IMR-90 (cell line): Measurements from ENCODE around the gene PTPRU. TPM values are rescaled to one million over a fixed set of nuclear protein-coding genes. Genes with fewer than 3 reads are reported as not detected.

Experiments used
- ATAC-seq: fragments of 200-7000 bp; cut with Tn5 transposase; 2 replicates; pipeline ENCODE4 v1.9.1; 2020; ENCODE audit warnings: low read depth, mild to moderate bottlenecking, moderate library complexity
- BruUV-seq: library from RNA; stranded (reverse); fragments of 400-500 nt; replicated peaks from 2 replicates; lab custom pipeline; 2021; lab: Mats Ljungman, UMichigan
- CTCF ChIA-PET: fragments of 300-600 bp; formaldehyde crosslinking; extraction: SDS; loops from one replicate; lab custom pipeline; 2021; ENCODE audit warnings: antibody characterized with exemption; lab: Yijun Ruan, JAX
- POLR2A ChIA-PET: fragments of 300-600 bp; sonication (Branson Sonifier 250); formaldehyde crosslinking; loops from one replicate; lab custom pipeline; 2022; ENCODE audit warnings: antibody characterized with exemption; ENCODE audit not compliant: unreplicated experiment; lab: Charles Lee
- DNase-seq: peaks from one replicate; pipeline ENCODE4 v3.0.0; 2013
- H2AFZ ChIP-seq: replicated peaks from 2 replicates; pipeline ENCODE3; 2013; ENCODE audit warnings: low read length, mild to moderate bottlenecking; ENCODE audit not compliant: poor library complexity
- H2AK5ac ChIP-seq: 2 replicates; pipeline ENCODE4 v1.6.1; 2013; ENCODE audit warnings: low read depth, low read length, inconsistent platforms
- H2AK9ac ChIP-seq: replicated peaks from 2 replicates; pipeline ENCODE3; 2013; ENCODE audit warnings: mild to moderate bottlenecking, low read depth, low read length, moderate library complexity; ENCODE audit not compliant: poor library complexity
- H2BK120ac ChIP-seq: 2 replicates; pipeline ENCODE4 v1.6.1; 2013; ENCODE audit warnings: low read depth, low read length, inconsistent platforms
- H2BK15ac ChIP-seq: 3 replicates; pipeline ENCODE4 v1.6.1; 2013; ENCODE audit warnings: low read depth, low read length, inconsistent platforms
- H2BK20ac ChIP-seq: 2 replicates; pipeline ENCODE4 v1.6.1; 2013; ENCODE audit warnings: low read depth, mild to moderate bottlenecking, inconsistent platforms, low read length, moderate library complexity
- H2BK5ac ChIP-seq: 2 replicates; pipeline ENCODE4 v1.6.1; 2013; ENCODE audit warnings: mild to moderate bottlenecking, low read depth, low read length, inconsistent platforms; ENCODE audit not compliant: poor library complexity, severe bottlenecking
- H3K14ac ChIP-seq: replicated peaks from 2 replicates; pipeline ENCODE4 v1.6.1; 2013; ENCODE audit warnings: low read depth, low read length, inconsistent platforms
- H3K18ac ChIP-seq: 2 replicates; pipeline ENCODE4 v1.6.1; 2013; ENCODE audit warnings: low read depth, low read length, control low read depth
- H3K23ac ChIP-seq: 2 replicates; pipeline ENCODE4 v1.6.1; 2013; ENCODE audit warnings: low read depth, low read length, inconsistent platforms
- H3K27ac ChIP-seq: 2 replicates; pipeline ENCODE4 v1.5.1; 2013; ENCODE audit warnings: mild to moderate bottlenecking, control low read depth, low read length; ENCODE audit not compliant: insufficient read depth
- H3K27me3 ChIP-seq: 2 replicates; pipeline ENCODE4 v1.6.1; 2013; ENCODE audit warnings: low read length; ENCODE audit not compliant: control insufficient read depth, insufficient read depth
- H3K36me3 ChIP-seq: 2 replicates; pipeline ENCODE4 v1.6.1; 2013; ENCODE audit warnings: low read length, mixed read lengths; ENCODE audit not compliant: control insufficient read depth, insufficient read depth
- H3K4ac ChIP-seq: 2 replicates; pipeline ENCODE4 v1.6.1; 2013; ENCODE audit warnings: low read depth, low read length, inconsistent platforms
- H3K4me1 ChIP-seq: 2 replicates; pipeline ENCODE4 v1.6.1; 2013; ENCODE audit warnings: low read length, mixed read lengths; ENCODE audit not compliant: control insufficient read depth, insufficient read depth
- H3K4me2 ChIP-seq: 2 replicates; pipeline ENCODE4 v1.6.1; 2013; ENCODE audit warnings: low read depth, mild to moderate bottlenecking, control low read depth, low read length, moderate library complexity
- H3K4me3 ChIP-seq: 2 replicates; pipeline ENCODE4 v1.5.1; 2013; ENCODE audit warnings: low read depth, mild to moderate bottlenecking, control low read depth, low read length, moderate library complexity; ENCODE audit not compliant: insufficient read depth
- H3K56ac ChIP-seq: 2 replicates; pipeline ENCODE4 v1.6.1; 2013; ENCODE audit warnings: low read length, inconsistent platforms; ENCODE audit not compliant: insufficient read depth; ENCODE audit errors: extremely low read depth
- H3K79me1 ChIP-seq, 2 experiments: 2 replicates each; pipeline ENCODE4 v1.6.1; 2013; ENCODE audit warnings: low read length in 2 of 2, inconsistent platforms in 1 of 2, low read depth in 1 of 2
- H3K9ac ChIP-seq: 2 replicates; pipeline ENCODE4 v1.6.1; 2013; ENCODE audit warnings: low read depth, low read length, control low read depth
- H3K9me1 ChIP-seq: 2 replicates; pipeline ENCODE4 v1.6.1; 2013; ENCODE audit warnings: low read length, inconsistent platforms; ENCODE audit not compliant: insufficient read depth
- H3K9me3 ChIP-seq: 2 replicates; pipeline ENCODE4 v1.6.1; 2013; ENCODE audit warnings: low read length; ENCODE audit not compliant: control insufficient read depth, insufficient read depth
- H4K20me1 ChIP-seq: 2 replicates; pipeline ENCODE4 v1.6.1; 2013; ENCODE audit warnings: low read length, inconsistent platforms; ENCODE audit not compliant: insufficient read depth
- H4K5ac ChIP-seq: 2 replicates; pipeline ENCODE4 v1.6.1; 2013; ENCODE audit warnings: mild to moderate bottlenecking, low read depth, low read length, control low read depth
- H4K8ac ChIP-seq, 2 experiments: 2 replicates each; pipeline ENCODE4 v1.6.1; 2013; ENCODE audit warnings: low read depth in 2 of 2, low read length in 2 of 2, control low read depth in 1 of 2, inconsistent platforms in 1 of 2
- H4K91ac ChIP-seq: 2 replicates; pipeline ENCODE4 v1.6.1; 2013; ENCODE audit warnings: low read depth, low read length, inconsistent platforms; ENCODE audit not compliant: insufficient read depth
- CHD1 ChIP-seq: IDR thresholded peaks from 2 replicates; pipeline ENCODE4 v1.6.1; 2012; ENCODE audit warnings: low read depth, low read length, improper control_type of control experiment
- ELK1 ChIP-seq: fragments of 150-350 bp; IDR thresholded peaks from 2 replicates; pipeline ENCODE4 v1.6.1; 2016; ENCODE audit warnings: low read depth, mild to moderate bottlenecking, low read length, moderate library complexity, borderline replicate concordance
- FOS ChIP-seq: fragments of 150-350 bp; IDR thresholded peaks from 2 replicates; pipeline ENCODE4 v1.6.1; 2016; ENCODE audit warnings: low read depth, low read length
- MAFK ChIP-seq: IDR thresholded peaks from 2 replicates; pipeline ENCODE4 v1.6.1; 2012; ENCODE audit warnings: low read depth, low read length, improper control_type of control experiment
- NFE2L2 ChIP-seq: fragments of 150-350 bp; IDR thresholded peaks from 2 replicates; pipeline ENCODE4 v1.6.1; 2016; ENCODE audit warnings: low read depth, mild to moderate bottlenecking, low read length
- RAD21 ChIP-seq: IDR thresholded peaks from 2 replicates; pipeline ENCODE4 v1.6.1; 2012; ENCODE audit warnings: low read length, improper control_type of control experiment
- RFX5 ChIP-seq: IDR thresholded peaks from 2 replicates; pipeline ENCODE4 v1.8.0; 2012; ENCODE audit warnings: low read depth, mild to moderate bottlenecking, low read length, moderate library complexity
- SMC3 ChIP-seq: fragments of 150-350 bp; IDR thresholded peaks from 2 replicates; pipeline ENCODE4 v1.6.1; 2016; ENCODE audit warnings: low read depth, mild to moderate bottlenecking, antibody characterized with exemption, low read length, moderate library complexity
- WGBS, 2 experiments: methylation state at CpG; one replicate each; pipeline versions ENCODE4 v1.1.5 to v1.1.7; 2013; ENCODE audit warnings: missing lambda C conversion rate in 2 of 2; ENCODE audit not compliant: insufficient read length in 1 of 2; ENCODE audit errors: extremely low coverage in 2 of 2; 5-methylcytosine and 5-hydroxymethylcytosine counted together
- dilution Hi-C: fragments of 300-500 bp; cut with HindIII; formaldehyde crosslinking; loops from one replicate; pipeline ENCODE4 v1.14.3; 2018; ENCODE audit warnings: low sequenced_read_pairs; ENCODE audit not compliant: unreplicated experiment
- in situ Hi-C: fragments of 300-500 bp; cut with MboI; formaldehyde crosslinking; loops from 3 replicates; pipeline ENCODE4 v1.14.3; 2019; ENCODE audit warnings: low sequenced_read_pairs, inconsistent platforms, mixed read lengths
- intact Hi-C: fragments of 100-400 bp; cut with micrococcal nuclease; formaldehyde crosslinking; loops from 2 replicates; pipeline ENCODE4 v1.10.0; 2022
- polyA plus RNA-seq, 3 experiments: library from polyadenylated mRNA; depleted of rRNA; stranded (reverse); fragments of >200 nt; gene quantifications; 2 replicates each; pipeline ENCODE4 v1.2.3, GENCODE V29; 2012; ENCODE audit warnings: low replicate concordance in 1 of 3
- total RNA-seq: library from RNA; depleted of rRNA; stranded (reverse); fragments of >200 nt; gene quantifications from 2 replicates; pipeline ENCODE4 v1.2.3, GENCODE V29; 2012

Gene PTPRU
- total and polyA plus RNA-seq, 2 of the 4 experiments (the other 2 are of a cell fraction), result 7.0 to 10.7 TPM

DNA sequence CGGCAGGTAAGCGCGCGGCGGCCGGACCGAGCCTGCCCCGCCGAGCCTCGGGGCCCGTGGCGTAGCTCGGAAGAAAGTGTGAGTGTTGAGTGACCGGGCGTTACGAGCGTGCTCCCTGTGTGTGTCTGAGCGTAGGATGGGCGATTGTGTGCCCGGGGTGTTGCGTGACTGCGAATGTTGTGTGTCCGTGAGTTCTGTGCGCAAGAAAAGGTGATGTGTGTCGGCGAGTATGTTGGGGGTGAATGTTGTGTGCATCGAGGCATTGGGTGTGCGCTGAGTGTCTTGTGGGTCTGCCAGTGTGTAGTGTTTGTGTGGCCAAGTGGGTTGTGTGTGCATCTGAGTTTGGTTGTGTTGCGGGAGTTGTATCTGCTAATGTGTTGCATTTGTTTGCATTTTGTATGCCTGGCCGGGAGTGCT, 398 bp downstream of the PTPRU start:
- H3K23ac ChIP-seq, result peak overlapping the region; percentile 89
- dilution Hi-C loops, result no loop called here
- in situ Hi-C loops, result loop anchor here (10.0 kb wide), 1 partner anchor 1478 kb away; no protein-coding TSS in a partner anchor
- no peaks in the 10 kb centered on the region for H3K9me3 ChIP-seq
- H3K4me3 ChIP-seq, result peak overlapping the region; percentile 61
- H3K79me1 ChIP-seq, result peaks cover 3 to 5% of the 10 kb centered on the region in 2 experiments; a peak in 2 of 4 replicates
- no peaks in the 10 kb centered on the region for H3K36me3 ChIP-seq
- peak overlapping the region; percentile 44 for H2BK120ac ChIP-seq
- peak overlapping the region; percentile 68; the same call in 1 of the 2 replicates for H4K5ac ChIP-seq
- no TSS peak for BruUV-seq
- H3K56ac ChIP-seq, result peak overlapping the region; percentile 22; the same call in 1 of the 2 replicates
- no peak overlapping the region for H2BK20ac ChIP-seq
- peak overlapping the region; percentile 98 for H2AFZ ChIP-seq
- H3K4ac ChIP-seq, result peak overlapping the region; percentile 71
- peak overlapping the region; percentile 77 for H3K9ac ChIP-seq
- H3K14ac ChIP-seq, result peak overlapping the region; percentile 87
- ChIA-PET POLR2A (no interaction called here), CTCF (no interaction called here)
- peak overlapping the region; percentile 8 to 54; a peak in 3 of 4 replicates for H4K8ac ChIP-seq
- peak overlapping the region; percentile 99 for H3K4me2 ChIP-seq
- intact Hi-C loops, result loop anchor here (1.0 to 5.0 kb wide), 8 partner anchors 217 to 1472 kb away; no protein-coding TSS in a partner anchor
- no peaks in the 10 kb centered on the region for H3K9me1 ChIP-seq
- peak overlapping the region; percentile 56 for H3K18ac ChIP-seq
- no peak overlapping the region for H2BK5ac ChIP-seq
- TF ChIP-seq MAFK (no peak), NFE2L2 (no peak), FOS (no peak), CHD1 (no peak), ELK1 (no peak), SMC3 (no peak), RFX5 (no peak), RAD21 (no peak)
- no peaks in the 10 kb centered on the region for H4K20me1 ChIP-seq
- H4K91ac ChIP-seq, result peak overlapping the region; percentile 37
- peak overlapping the region; percentile 63 for H2AK5ac ChIP-seq
- 2% methylated on average over 14 of the region's 30 CpGs; no CpG with 5 or more reads in 1 of the 2 experiments for WGBS, 2 experiments
- DNase-seq (no peak), ATAC-seq (peak; percentile 9; the same call in 1 of the 2 replicates)
- peak overlapping the region; percentile 97 for H2AK9ac ChIP-seq
- peak overlapping the region; percentile 12; the same call in 1 of the 3 replicates for H2BK15ac ChIP-seq
- H3K27ac ChIP-seq, result no peak overlapping the region; the same call in 1 of the 2 replicates
- H3K27me3 ChIP-seq, result peaks cover 4% of the 10 kb centered on the region; the same call in 1 of the 2 replicates
- H3K4me1 ChIP-seq, result peaks cover 12% of the 10 kb centered on the region
